Memory B cell (primary cell): ENCODE data around the gene IRGQ.
"Not testable (repeated sequence)": the region's sequence is repeated elsewhere in the genome, so short reads cannot be mapped to it uniquely, and the experiment has no call there.

Source experiments
- ATAC-seq: fragments of 150-1000 bp; cut with Tn5 transposase; 2 replicates; pipeline ENCODE4 v1.10.0; 2021; ENCODE audit warnings: low read depth, mild to moderate bottlenecking, moderate library complexity
- DNase-seq, 2 donors: peaks; one replicate each; pipeline ENCODE4 v3.0.0; 2022; ENCODE audit warnings: low spot score in 2 of 2
- H3K27ac Mint-ChIP-seq: one replicate; pipeline ENCODE4 v1.8.0; 2022; ENCODE audit warnings: mild to moderate bottlenecking, moderate library complexity, mixed read lengths
- H3K27me3 Mint-ChIP-seq: one replicate; pipeline ENCODE4 v1.8.0; 2022; ENCODE audit warnings: mixed read lengths
- H3K36me3 Mint-ChIP-seq: one replicate; pipeline ENCODE4 v1.8.0; 2022; ENCODE audit warnings: mild to moderate bottlenecking, mixed read lengths
- H3K4me1 Mint-ChIP-seq: one replicate; pipeline ENCODE4 v1.8.0; 2022; ENCODE audit warnings: mixed read lengths
- H3K4me3 Mint-ChIP-seq: one replicate; pipeline ENCODE4 v1.8.0; 2022; ENCODE audit warnings: mild to moderate bottlenecking, moderate library complexity, mixed read lengths
- H3K9me3 Mint-ChIP-seq: one replicate; pipeline ENCODE4 v1.8.0; 2022; ENCODE audit warnings: mixed read lengths

IRGQ gene

DNA sequence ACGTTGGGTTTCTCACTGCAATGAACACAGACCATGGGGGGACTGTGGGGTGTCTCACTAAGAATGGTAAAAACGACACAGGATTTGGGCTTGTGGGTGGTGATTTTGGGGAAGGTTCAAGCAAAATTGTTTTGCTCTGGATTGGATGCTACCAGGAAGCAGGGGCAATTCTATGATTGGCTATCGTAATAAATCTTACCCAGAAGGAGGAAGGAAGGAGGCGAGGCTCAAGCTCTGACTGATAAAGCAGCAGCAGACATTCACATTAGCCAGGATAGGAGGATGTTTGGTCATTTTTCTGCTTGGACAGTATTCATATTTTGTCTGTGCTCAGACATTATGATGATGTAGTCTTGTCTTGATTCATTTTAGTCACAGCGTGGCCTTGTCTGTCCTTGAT is 1.9 kb upstream of the IRGQ start:
- Mint-ChIP-seq H3K4me1 (peaks cover 28% of the 10 kb centered on the region), H3K27me3 (no peaks in the 10 kb centered on the region)

DNA sequence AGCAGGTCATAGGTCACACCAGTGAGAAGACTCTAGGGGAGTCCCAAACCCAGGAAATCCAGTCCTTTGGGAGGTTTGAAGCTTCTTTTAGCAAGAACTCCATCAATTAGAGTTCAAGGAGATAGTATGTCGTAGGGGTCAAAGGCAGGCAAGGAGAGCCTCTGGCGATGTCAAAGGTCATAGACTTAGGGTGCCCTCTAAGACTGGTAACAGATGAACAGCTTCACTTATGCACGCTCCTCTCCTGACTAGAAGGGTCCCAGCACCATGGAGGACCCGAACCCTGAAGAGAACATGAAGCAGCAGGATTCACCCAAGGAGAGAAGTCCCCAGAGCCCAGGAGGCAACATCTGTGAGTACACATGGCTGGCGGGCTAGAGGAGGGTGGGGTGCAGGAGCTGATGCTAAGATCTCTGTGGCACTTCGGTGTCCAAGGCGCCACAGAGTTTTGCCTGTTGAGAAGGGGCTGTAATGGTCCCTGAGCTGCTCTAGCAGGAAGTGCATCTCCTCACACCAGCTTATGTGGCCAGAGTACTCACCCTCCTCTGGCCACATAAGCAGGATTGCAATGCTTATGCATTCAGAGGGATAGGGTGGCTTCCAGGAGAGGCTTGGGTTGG is 1.0 kb upstream of the IRGQ start:
- Mint-ChIP-seq H3K9me3 (no peaks in the 10 kb centered on the region), H3K4me3 (peak overlapping the region; percentile 95), H3K36me3 (peaks cover 3% of the 10 kb centered on the region), H3K4me1 (peaks cover 30% of the 10 kb centered on the region), H3K27me3 (no peaks in the 10 kb centered on the region), H3K27ac (peak overlapping the region; percentile 100)
- DNase-seq (no peak), ATAC-seq (no peak)

More for the DNA sequence above, 1.9 kb upstream of the IRGQ start:
- Mint-ChIP-seq H3K36me3 (no peaks in the 10 kb centered on the region), H3K27ac (peak overlapping the region; percentile 100), H3K4me3 (no peak overlapping the region), H3K9me3 (no peaks in the 10 kb centered on the region)
- ATAC-seq = no peak
- DNase-seq = no peak

DNA sequence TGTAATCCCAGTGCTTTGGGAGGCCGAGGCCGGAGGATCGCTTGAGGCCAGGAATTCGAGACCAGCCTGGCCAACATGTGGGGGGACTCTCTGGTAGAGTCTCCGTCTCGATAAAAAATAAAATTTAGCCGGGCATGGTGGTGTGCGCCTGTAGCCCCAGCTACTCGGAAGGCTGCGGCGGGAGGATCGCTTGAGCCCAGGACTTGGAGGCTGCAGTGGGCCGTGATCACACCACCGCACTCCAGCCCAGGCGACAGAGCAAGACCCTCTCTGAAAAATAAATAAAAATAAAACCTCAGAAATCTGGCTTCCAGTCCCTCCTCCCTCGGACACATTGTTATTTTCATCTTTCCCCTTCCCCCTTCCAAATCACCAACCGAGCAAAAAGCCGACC is 332 bp downstream of the IRGQ start:
- peaks cover 3% of the 10 kb centered on the region for H3K36me3 Mint-ChIP-seq
- H3K9me3 Mint-ChIP-seq = no peaks in the 10 kb centered on the region
- H3K27me3 Mint-ChIP-seq = no peaks in the 10 kb centered on the region
- ATAC-seq = peak; percentile 16
- H3K27ac Mint-ChIP-seq = peak overlapping the region; percentile 100
- H3K4me1 Mint-ChIP-seq = peaks cover 30% of the 10 kb centered on the region
- peak overlapping the region; percentile 95 for H3K4me3 Mint-ChIP-seq
- no peak for DNase-seq

- H3K4me1 Mint-ChIP-seq = peaks cover 31% of the 10 kb centered on the region
- peak overlapping the region; percentile 95 for H3K4me3 Mint-ChIP-seq
- peaks cover 3% of the 10 kb centered on the region for H3K36me3 Mint-ChIP-seq
These were observed 977 bp downstream of the IRGQ start for GRCh38 chr19:43594710-43595604.

DNA sequence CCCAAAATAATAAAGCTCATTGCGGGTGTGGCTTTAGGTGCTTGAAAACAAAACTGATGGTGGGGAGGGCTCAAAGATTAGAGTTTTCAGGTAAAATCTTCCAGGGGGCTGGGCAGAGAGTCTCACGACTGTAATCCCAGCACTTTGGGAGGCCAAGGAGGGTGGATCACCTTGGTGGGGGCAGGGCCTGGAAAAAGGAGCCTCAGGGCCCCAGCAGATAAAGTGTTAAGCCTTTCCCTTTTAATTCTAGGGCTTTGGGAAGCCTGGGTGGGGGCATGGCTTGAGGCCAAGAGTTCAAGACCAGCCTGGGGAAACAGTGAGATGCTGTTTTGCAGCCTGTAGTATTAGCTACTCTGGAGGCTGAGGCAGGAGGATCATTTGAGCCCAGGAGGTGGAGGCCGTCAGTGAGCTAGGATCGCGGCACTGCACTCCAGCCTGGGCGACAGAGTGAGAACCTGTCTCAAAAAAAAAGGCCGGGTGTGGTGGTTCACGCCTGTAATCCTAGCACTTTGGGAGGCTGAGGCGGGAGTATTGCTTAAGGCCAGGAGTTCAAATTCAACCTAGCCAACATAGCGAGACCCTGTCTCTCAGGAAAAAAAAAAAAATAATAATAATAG is 1.7 kb downstream of the IRGQ start:
- no peak for ATAC-seq
- Mint-ChIP-seq H3K4me3 (peak overlapping the region; percentile 43), H3K9me3 (no peaks in the 10 kb centered on the region), H3K36me3 (peaks cover 5% of the 10 kb centered on the region), H3K4me1 (peaks cover 37% of the 10 kb centered on the region), H3K27me3 (no peaks in the 10 kb centered on the region), H3K27ac (peak overlapping the region; percentile 10)
- DNase-seq = no peak

More at GRCh38 chr19:43594710-43595604, 977 bp downstream of the IRGQ start:
- Mint-ChIP-seq H3K9me3 (no peaks in the 10 kb centered on the region), H3K27me3 (no peaks in the 10 kb centered on the region), H3K27ac (peak overlapping the region; percentile 100)
- DNase-seq (peak; percentile 58 to 68), ATAC-seq (peak; percentile 48)

DNA sequence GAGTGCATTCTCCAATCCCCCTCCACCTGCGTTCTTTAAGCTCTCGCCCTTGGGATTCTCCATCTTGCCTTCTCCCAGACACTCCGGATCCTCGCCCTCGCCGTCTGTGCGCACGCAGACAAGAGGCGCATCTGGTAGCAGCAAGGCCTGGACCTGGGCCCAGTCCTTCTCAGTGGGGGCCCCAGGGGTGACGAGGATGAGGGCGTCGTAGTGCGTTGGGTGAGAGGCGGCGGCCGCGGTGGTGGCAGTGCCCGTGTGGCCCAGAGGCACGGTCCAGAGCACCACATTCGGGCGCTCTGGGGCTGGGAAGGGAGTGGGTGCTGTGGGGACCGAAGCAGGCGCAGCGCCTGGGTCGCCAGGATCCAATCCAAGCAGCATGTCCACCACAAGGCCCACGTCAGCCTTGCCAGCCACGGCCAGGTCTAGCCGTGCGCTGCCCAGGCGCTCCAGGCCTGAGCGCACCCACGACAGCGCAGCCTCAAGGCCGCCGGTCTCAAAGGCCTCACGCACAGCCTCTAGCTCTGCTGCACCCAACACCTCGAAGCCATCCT is 3.1 kb downstream of the IRGQ start:
- no peak for ATAC-seq
- Mint-ChIP-seq H3K4me1 (peaks cover 33% of the 10 kb centered on the region), H3K4me3 (no peak overlapping the region), H3K27me3 (no peaks in the 10 kb centered on the region), H3K9me3 (no peaks in the 10 kb centered on the region), H3K36me3 (peaks cover 5% of the 10 kb centered on the region), H3K27ac (peak overlapping the region; percentile 10)
- no peak for DNase-seq

DNA sequence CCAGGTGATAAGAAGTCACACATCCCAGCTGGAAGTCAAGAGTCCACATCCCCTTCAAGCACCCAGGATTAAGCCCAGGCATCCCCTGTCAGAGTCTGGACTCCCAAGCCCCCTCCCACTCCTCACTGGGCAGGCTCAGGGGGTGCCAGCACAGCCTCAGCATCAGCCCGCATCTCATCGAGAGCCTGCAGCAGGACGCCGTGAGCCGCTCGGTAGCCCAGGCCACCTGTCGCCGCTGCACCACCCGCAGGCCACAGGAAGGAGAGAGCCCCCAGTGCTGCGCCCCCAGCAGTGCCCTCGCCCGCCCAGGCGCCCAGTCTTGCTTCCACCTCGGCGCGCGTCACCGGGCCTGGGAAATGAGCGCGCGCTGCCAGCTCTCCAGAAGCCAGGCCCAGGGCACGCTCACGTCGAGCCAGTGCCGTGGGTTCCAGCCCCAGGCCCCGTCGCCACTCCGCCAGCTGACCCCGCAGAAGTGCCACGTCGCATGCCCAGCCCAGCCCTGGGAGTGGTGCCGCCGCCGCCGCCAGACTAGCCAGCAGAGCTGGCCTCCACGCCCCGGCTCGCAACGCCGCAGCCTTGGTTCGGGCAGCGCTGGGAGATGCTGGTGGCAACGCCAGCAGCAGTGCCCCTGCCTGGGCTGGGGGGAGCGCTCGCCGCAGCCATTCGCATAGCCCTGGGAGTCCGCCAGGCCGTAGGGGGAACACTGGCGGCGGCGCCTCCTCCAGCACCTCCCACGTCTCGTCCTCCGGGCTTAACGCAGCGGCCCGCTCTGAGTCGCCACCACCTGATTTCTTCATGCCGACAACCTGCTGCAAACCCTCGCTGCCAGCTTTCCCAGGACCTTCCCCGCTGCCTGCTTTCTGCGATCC is 3.8 kb downstream of the IRGQ start:
- DNase-seq = no peak
- Mint-ChIP-seq H3K36me3 (peaks cover 5% of the 10 kb centered on the region), H3K4me1 (peaks cover 26% of the 10 kb centered on the region), H3K4me3 (no peak overlapping the region), H3K27me3 (no peaks in the 10 kb centered on the region), H3K9me3 (no peaks in the 10 kb centered on the region), H3K27ac (no peak overlapping the region)
- no peak for ATAC-seq

- no peak overlapping the region for H3K4me3 Mint-ChIP-seq
- ATAC-seq (peak; percentile 73), DNase-seq (no peak)
- H3K4me1 Mint-ChIP-seq = peaks cover 20% of the 10 kb centered on the region
- peak overlapping the region; percentile 51 for H3K27ac Mint-ChIP-seq
- no peaks in the 10 kb centered on the region for H3K9me3 Mint-ChIP-seq
- peaks cover 7% of the 10 kb centered on the region for H3K36me3 Mint-ChIP-seq
- no peaks in the 10 kb centered on the region for H3K27me3 Mint-ChIP-seq
These were observed 6.3 kb downstream of the IRGQ start for GRCh38 chr19:43589678-43590077.

DNA sequence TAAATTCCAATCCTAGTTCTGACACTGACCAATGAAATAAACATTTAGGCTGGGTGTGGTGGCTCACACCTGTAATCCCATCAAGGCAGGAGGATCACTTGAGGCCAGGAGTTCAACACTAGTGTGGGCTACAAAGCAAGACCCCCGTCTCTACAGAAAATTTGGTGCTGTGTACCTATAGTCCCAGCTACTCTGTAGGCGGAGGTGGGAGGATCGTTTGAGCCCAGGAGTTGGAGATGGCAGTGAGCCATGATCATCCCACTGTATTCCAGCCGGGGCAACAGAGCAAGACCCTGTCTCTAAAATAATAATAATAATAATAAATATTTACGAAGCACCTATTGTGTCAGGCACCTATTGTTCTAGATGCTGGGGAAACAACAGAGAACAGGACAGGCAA is 6.7 kb downstream of the IRGQ start:
- H3K4me1 Mint-ChIP-seq = peaks cover 21% of the 10 kb centered on the region
- H3K9me3 Mint-ChIP-seq = no peaks in the 10 kb centered on the region
- no peaks in the 10 kb centered on the region for H3K27me3 Mint-ChIP-seq
- H3K4me3 Mint-ChIP-seq = no peak overlapping the region
- ATAC-seq = no peak
- H3K27ac Mint-ChIP-seq = peak overlapping the region; percentile 51
- H3K36me3 Mint-ChIP-seq = peaks cover 7% of the 10 kb centered on the region
- no peak for DNase-seq

- not testable (repeated sequence) for H3K27me3 Mint-ChIP-seq, H3K27ac Mint-ChIP-seq, DNase-seq, ATAC-seq, H3K9me3 Mint-ChIP-seq, H3K4me3 Mint-ChIP-seq, H3K36me3 Mint-ChIP-seq
- peaks cover 17% of the 10 kb centered on the region for H3K4me1 Mint-ChIP-seq
These were observed 8.9 kb downstream of the IRGQ start for GRCh38 chr19:43587029-43587428.

GRCh38 chr19:43586346-43586745 is 9.6 kb downstream of the IRGQ start:
- DNase-seq (no peak), ATAC-seq (no peak)
- Mint-ChIP-seq H3K9me3 (no peaks in the 10 kb centered on the region), H3K27ac (no peak overlapping the region), H3K4me3 (no peak overlapping the region), H3K27me3 (no peaks in the 10 kb centered on the region), H3K36me3 (peaks cover 4% of the 10 kb centered on the region), H3K4me1 (peaks cover 17% of the 10 kb centered on the region)

DNA sequence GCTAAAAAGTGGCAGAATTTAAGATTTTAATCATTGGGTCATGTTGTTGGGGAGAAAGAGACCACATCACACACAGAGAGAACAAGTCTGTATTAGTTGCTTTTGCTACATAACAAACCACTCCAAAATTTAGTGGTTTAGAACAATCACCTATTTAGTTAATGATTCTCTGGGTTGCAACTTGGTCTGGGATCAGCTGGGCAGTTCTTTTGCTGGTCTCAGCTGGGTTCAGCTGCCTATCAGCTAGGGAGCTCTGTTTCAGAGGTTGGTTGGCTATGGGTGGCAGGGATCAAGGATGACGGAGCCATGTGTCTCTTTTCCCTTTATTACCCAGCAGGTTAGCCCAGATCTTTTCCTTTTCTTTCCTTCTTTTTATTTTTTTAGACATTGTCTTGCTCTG is 11.4 kb downstream of the IRGQ start:
- ATAC-seq = no peak
- H3K36me3 Mint-ChIP-seq = peaks cover 2% of the 10 kb centered on the region
- no peaks in the 10 kb centered on the region for H3K9me3 Mint-ChIP-seq
- no peaks in the 10 kb centered on the region for H3K27me3 Mint-ChIP-seq
- H3K4me3 Mint-ChIP-seq = no peak overlapping the region
- H3K27ac Mint-ChIP-seq = peak overlapping the region; percentile 85
- no peak for DNase-seq
- peaks cover 17% of the 10 kb centered on the region for H3K4me1 Mint-ChIP-seq

- Mint-ChIP-seq H3K36me3 (peaks cover 4% of the 10 kb centered on the region), H3K4me1 (peaks cover 23% of the 10 kb centered on the region)
These were observed 13.4 kb downstream of the IRGQ start for GRCh38 chr19:43582495-43582894.

More at GRCh38 chr19:43582495-43582894, 13.4 kb downstream of the IRGQ start:
- no peak overlapping the region for H3K4me3 Mint-ChIP-seq
- DNase-seq (no peak), ATAC-seq (no peak)
- H3K27ac Mint-ChIP-seq = no peak overlapping the region
- H3K9me3 Mint-ChIP-seq = no peaks in the 10 kb centered on the region
- H3K27me3 Mint-ChIP-seq = peaks cover 4% of the 10 kb centered on the region
